Activated T-cell treated with anti-CD3 and anti-CD28 coated beads, Interleukin-2, amount 50 U/mL, for 1 hour (primary cell): ENCODE results near the gene ADAM8.

Experiments
- DNase-seq: peaks from one replicate; pipeline ENCODE4 v3.0.0-alpha.2; 2020

The ADAM8 gene

DNA sequence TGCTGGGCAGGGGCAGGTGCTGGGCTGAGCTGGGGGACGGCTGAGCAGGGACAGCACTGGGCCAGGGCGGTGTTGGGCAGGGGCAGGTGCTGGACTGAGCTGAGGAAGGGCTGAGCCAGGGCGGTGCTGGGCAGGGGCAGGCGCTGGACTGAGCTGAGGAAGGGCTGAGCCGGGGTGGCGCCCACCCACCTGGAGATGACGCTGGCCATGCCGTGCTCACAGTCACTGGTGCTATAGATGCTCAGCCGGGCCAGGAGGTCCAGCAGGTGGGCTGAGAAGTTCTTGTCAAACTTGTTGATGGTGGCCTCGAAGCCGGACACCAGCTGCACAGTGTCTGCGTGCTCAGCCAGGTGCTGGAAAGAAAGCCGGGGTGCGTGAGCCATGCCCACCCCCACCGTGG, 4.4 kb upstream of the ADAM8 start:
- no peak for DNase-seq

DNA sequence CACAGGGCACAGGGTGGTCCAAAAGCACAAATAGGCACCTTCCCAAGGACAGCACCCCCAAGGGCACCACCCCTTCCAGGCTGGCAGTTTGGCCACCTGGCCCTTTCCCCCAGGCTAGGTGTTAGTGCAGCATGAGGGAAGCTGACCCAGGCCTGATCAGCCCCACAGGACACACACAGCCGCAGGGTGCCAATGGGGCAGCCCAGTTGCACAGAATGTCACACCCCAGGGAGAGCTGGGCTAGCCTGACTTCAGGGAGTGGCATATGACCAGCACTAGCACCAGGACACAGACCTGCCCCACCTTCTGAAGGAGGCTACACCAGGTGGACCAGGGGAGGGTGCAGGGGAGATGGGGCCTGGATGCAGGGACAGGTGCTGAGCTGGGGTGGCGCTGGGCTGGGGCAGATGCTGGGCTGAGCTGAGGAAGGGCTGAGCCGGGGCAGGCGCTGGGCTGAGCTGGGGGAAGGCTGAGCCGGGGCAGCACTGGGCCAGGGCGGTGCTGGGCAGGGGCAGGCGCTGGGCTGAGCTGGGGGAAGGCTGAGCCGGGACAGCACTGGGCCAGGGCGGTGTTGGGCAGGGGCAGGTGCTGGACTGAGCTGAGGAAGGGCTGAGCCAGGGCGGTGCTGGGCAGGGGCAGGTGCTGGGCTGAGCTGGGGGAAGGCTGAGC, 3.9 kb upstream of the ADAM8 start:
- no peak for DNase-seq

DNA sequence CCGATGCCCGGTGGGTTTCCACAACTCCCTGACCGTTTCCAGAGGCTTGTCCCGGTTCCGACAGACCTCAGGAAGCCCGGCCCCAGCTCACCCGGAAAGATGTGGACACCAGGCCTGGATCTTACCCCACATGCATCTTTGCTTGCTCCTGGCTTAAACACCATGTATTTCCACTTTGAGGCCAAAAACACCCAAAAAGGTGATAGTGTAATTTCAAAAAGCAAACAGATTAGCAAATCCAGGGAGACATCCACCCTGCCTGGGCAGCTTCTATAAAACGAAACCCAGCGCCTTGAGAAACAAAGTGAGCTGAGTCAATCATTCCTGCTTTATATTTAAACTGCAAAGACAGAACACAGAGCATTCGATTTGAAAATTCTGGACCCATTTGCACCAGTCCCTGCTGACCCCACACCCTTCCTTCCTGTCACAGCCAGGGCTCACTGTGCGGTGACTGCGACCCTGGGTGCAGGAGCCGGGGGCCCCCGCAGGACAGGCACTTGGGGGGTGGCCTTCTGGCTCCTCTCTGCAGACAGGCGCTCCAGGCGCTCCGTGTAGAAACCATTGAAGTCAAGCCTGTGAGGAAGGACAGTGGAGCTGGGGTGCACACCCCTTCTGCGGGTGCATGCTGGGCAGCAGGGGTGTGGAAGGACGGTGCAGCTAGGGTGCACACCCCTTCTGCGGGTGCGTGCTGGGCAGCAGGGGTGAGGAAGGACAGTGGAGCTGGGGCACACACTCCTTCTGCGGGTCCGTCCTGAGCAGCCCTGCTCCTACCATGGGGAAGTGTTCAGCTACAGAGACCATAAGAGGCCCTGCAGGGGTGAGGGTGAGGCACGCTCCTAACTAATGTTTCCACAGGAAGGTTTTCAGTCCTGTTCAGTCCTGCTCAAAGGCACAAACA, 2.9 kb upstream of the ADAM8 start:
- DNase-seq: no peak

DNA sequence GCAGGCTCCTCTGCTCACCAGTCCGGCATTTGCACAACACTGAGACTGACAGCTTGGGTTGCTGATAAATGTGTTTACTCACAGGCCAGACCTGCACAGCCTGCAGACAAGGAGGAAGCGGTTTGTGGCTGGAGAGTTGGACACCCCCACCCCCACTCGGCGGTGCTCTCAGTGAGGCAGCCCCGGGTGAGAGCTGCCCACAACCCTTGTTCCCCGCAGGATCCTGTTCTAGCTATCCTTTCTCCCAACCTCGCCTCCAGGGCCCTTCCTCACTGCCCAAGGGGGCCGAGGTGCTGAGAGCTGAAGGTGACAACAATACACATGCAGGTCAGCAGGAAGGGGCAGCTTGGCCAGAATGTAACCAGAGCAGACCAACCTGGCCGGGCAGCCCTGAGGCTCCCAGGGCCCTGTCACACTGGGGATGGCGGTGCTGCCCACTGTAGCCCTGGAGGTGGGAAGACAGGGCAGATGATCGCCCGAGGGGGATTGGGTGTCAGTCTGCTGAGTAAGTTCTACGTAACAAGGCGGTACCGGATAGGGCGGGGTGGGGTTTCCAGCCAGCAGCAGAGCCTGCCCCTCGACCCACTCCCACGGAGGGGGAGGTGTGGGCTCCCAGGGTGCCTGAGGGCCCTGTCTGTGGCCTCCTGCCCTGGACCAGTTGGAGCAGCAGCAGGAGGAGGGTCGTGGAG, 2.1 kb upstream of the ADAM8 start:
- DNase-seq: peak; percentile 66

DNA sequence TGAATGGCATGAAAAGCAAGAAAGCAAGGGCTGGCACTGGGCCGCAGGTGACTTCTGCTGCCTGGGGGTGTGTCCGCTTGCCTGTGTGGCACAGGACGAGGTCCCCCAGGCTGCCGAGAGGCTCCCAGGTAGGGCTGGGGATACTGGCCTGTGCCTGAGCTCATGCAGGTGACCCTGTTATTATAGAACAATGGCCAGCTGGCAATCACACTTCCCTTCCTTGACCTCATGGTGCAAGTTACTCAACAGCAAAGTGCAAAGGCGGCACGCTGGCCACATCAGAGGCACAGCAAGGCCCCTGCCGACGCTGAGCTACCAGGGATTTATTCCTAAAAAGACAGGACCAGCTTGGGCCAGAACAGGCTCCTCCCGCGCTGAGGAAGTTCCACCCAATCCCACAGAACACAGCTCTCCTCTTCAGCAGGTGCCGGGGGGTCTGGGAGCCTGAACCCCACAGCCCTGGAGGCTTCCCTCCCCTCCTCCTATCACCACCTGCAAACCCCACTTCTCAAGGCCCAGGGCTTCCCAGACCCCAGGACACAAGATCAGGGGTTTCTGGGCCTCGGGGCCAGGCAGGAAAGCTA, 1.4 kb upstream of the ADAM8 start:
- DNase-seq: peak; percentile 31

DNA sequence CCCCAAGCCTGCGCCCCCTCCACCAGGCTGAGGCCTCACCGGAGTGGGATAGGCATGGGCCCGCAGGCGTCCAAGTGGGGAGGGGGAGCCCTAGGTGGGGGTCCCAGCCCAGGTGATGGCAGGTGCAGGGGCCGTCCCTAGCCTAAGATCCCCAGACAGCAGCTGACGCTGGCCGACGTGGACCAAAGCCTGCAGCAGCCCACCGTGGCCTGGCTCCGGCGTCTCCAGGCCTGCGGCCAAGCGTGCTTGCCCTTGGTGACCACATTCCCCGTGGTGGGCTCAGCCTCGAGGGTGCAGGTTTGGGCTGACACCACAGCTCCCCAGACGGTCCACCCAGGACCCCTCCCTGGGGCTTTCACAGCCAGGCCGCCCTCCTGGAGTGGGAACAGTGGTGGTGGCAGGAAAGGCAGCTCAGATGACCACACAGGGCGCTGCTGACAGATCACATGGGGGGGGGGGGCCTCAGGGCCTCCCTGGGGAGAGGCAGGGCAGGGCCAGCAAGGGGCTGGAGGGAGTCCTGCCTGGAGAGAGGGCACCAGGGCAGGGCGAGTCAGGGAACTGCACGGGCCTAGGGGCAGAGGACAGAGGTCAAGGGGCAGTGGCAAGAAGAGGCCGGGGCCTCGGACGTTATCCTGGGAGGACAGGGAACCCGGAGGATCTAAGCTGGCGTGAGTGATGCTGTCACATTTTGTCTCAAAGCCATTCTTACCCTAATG, 767 bp upstream of the ADAM8 start:
- no peak for DNase-seq

DNA sequence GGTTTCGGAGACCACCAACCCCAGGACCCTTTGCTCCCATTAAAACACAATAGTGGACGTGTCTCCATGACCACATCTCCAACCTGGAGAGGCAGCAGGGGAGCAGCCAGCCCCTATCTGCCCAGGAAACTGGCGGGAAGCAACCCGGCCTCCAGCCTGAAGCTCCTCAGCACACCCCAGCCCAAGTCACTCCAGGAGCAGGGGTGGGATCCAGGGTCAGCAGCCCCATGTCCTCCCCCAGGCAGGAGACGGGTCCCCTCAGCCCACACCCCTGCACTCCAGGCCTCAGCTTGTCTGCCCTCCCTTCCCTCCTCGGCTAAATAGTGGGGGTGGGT, 601 bp downstream of the ADAM8 start:
- DNase-seq: no peak

DNA sequence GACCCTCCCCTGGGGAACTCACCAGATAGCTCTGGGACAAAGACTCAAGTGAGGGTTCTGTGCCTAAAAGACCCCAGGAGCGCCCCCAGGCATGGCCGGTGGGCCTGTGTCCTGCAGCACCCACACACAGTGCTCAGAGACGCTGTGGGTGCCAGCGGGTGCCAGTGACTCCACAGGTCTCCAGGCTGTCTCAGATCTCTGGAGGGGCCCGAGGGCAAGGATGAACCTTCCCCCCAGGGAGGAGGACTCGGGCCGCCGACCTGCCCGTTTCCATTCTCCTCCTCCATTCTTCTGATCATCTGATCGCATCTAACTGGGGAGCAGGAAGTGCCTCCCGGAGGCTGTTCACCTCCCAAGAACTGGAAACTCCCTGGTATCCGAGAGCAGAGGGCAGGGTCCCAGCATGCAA, 980 bp downstream of the ADAM8 start:
- DNase-seq: peak; percentile 69

DNA sequence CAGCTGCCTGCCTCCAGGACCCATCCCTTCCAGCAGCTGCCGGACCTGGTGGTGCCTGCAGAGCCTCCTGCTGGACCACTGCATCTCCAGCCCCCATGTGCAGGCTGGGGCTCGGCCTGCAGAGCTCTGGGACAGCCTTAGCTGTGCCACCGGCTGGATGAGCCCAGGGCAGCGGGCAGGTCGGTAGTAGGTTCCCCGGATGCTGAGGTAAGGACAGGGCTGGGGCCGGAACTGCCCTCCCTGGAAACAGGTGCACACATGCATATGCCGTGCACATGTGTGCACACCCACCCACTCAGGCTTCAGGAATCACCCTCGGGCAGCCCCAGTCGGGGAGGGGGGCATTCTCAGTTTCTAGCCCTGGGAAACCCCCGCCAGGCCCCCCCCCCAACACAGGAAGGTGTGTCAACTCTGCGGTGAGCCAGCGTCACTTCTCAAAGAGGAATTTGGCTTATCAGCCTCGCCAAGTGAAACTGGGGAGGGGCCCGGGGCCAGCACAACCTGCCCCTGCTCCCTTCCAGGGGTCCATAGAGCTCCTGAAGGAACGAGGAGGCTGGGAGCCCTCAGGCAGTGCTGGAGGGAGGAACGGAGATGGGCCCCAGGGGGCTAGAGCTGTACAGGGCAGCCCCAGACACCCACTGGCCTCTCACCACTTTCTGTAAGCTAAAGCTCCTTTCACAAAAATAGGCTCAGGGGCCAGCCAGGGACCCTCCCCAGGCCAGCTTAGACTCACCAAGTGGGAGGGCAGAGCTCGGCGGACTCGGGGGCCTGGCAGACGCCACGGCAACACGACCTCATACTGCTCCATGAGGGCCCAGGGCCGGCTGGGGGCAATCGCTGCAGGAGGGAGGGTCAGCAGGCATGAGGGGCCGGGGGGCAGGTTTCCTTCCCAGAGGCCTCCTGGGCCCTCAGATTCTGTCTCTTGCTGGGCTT, 1.7 kb downstream of the ADAM8 start:
- DNase-seq: peak; percentile 82

DNA sequence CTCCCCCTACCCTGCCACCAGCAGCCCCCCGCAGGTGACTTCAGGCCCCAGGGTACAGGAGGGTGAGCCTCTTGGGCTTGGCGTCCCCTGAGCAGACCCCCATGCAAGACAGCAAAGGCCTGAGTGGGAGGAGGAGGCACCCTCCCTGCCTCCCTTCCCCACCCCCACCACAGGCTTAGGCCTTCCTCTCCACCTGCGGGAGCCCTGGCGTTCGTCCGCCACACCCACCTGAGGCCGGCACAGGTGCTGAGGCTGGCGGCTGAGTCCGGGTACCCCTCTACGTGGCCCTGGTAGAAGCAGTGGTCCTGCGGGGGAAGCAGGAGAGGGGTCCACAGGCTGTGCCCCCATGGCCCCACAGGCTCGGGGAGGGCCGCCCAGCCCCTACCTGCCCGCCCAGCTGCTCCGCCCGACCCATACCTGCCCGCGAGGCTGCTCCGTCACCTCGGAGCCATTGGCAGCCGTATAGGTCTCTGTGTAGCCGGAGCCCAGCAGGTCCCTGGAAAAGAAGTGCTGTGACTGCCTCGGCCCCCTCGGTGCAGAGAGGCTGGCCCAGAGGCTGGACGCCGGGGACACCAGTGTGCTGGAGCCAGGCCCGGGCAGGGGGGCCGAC, 3.0 kb downstream of the ADAM8 start:
- DNase-seq: no peak

DNA sequence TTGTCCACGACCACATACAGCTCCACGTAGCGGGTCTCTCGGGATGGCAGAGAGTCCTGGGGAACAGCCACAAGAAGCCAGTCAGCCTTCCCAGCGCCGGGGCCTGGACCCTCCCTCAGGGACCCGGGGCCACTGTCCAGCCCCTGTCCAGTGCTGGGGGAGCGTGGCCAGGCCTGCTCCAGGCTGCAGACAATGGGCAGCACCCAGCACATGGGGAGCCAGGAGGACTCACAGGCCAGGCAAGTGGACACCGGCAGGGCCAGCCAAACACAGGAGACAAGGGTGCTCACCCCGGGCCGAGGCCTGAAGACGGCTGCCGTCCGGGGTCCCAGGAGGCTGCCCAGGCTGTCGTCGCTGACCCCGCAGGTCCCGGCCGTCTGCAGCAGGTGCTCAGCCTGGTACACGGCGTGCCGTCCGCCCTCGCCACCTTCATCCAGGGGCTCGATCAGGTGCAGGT, 3.7 kb downstream of the ADAM8 start:
- DNase-seq: no peak

DNA sequence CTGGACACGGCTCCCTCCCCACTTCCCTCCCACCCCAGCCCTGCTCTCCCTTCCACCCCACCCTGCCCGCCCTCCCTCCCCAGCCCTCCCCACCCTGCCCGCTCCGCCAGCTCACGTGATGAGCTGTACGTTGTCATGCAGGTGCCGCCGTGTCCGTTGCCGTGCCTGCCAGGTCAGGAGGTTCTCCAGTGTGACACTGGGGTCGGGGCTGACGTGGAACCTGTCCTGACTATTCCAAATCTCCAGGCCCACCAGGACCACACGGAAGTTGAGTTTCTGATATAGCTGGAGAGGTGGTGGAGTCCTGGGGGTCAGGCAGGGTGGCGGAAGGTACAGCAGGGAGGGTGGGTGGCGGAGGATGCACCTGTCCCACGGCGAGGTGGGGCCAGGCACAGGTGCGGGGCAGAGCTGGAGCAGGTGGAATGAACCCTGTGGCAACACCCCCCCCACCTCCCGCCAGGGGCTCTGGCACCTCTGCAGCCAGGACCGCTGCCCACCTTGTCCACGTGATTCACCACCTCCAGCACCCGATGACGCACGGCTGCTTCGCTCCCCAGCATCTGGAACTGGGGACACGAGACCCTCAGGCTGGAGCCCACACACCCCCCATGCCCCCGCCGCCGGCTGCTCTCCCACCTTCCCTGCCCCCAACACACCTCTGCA, 4.2 kb downstream of the ADAM8 start:
- DNase-seq: no peak

DNA sequence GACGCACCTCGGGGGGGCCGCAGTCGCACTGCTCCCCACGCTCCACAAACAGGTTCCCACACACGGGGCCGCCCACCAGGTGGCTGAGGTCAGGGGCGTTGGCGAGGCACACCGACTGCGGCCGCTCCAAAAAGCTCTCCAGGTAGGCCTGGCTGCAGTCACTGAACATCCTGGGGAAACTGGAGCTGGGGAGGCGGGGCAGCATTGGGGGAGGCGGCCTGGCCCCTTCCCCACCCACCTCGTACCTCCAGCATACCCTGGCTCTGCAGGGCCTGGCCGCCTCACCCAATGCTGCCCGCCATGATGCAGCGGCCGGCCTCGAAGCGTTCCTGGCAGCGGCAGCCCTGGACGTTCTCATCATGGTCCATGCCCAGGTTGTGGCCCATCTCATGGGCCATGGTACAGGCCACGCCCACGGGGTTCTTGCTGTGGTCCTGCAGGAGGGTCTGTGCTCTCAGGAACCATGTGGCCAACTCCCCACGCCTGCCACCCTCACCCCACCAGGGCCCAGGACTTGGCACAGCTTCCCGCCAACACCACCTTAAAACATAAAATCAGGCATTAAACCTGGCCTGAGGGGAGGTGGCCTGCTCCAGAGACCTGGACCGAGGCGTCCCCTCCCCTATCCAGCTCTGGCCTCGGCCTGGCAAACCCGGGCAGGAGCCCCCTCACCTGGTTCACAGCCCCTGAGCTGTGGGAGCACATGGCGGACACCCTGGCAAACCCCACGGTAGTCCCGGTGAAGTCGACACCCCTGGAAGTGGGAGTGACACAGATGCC, 5.0 kb downstream of the ADAM8 start:
- DNase-seq: no peak

DNA sequence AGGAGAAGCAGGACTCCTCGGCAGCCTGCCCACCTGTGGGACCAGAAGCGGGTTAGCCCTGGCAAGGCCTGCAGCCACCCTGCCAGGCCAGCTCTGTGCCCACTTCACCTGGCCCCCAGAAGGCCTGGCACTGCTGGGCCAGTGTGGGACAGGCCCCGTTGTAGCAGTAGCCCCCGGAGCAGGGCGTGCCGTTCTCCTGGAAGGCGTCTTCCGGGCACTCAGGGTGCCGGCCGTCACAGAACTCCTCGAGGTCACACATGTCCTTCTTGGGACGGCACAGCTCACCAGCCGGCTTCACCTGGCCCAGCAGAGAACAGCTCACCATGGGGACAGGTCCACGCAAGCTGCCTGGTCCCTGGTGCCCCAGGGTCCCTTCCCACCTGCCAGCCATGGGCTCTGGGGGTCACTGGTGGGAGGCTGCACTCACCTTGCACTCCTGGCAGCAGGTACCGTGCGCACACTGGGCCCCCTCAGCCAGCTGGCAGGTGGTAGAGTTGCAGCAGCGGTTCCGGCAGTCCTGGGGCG, 5.8 kb downstream of the ADAM8 start:
- no peak for DNase-seq

DNA sequence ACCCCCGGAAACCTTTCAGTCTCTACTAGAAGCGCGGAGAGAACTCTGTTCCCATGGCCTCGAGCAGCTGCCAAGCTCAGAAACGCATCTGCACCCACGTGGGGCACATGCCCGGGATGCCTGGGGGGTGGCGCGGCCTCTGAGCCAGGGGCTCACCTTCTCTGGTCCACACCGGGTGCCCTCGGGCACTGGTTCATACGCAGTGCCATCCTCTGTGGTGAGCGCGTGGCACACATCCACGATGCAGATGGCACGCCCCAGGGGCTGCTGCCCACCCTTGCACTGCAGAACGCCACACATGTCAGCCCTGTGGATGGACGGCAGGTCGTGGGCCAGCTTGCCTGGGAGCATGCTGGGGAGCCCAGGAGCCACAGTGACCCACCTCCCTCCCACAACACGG, 6.5 kb downstream of the ADAM8 start:
- DNase-seq: no peak

DNA sequence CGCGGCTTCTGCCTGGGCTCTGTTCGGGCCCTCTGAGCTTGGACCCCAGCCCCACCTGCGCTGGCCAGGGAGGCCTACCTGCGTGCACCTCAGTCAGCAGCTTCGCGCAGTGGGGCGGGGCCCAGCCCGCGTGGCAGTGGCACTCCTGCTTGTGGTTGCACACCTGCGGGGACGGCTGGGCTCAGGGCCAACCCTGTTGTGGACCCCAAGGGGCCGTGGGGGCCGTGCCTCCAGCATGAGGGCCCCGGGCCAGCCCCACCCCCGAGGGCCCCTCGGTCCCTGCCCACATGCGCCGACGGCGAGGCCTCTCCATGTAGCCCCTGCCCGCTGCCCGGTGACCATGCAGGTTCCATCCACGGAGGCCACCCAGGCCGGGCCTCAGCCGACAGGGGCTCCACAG, 7.3 kb downstream of the ADAM8 start:
- DNase-seq: no peak

DNA sequence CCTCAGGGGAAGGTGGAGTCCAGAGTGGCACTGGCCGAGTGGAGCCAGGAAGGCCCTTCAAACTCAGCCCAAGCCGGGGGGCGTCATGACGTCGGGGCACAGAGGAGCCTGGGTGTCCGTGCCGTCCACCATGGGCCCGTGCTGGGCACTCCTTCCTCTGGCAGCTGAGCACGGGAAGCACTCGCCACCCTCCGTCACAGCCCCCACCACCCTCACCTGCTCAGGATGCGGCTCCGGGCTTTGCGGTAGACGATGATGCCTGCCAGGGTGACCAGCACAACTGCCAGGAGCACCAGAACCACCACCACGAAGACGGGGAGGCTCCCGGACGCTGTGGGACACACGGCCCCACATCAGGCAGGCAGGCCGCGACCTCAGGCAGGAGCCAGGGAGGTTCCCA, 8.1 kb downstream of the ADAM8 start:
- no peak for DNase-seq

DNA sequence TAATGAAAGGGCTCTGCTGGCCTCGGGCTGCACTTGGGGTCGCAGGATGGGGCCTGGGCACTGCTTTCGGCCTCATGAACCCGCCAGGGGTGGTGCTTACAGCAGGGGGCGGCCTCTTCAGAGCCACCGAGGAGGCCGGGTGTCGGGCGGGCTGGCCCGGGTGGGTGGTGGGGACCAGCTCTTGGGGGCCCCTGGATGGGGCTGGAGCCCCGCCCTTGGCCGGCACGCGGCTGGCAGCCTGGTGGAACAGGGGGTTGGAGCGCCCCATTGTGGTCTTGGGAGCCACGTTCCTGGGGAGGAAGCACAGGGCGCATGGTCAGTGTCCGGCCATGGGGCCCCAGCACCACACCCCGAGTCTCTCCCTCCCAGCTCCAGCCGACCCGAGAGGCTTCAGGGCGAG, 8.8 kb downstream of the ADAM8 start:
- DNase-seq: no peak

DNA sequence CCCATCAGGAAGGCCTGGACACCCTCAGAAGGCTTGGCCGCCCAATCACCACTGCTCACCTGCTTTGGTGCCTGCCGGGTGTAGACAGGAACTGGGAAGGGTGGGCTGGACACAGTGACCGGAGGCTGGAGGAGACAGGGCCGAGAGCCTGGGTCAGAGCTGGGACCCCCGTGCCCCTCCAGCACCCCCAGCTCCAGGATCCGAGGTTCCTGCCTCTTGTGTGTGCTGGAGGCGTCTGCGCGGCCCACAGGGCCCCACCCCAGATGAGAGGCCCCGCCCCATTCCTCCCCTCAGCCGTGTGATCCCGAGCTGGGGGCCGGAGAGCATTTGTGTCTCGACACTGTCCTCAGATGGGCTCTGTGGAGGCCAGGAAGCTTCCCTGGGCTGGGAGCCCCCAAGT, 9.4 kb downstream of the ADAM8 start:
- DNase-seq: no peak
